Activated T-helper 1 cell treated with anti-CD3 and anti-CD28 coated beads, Interleukin-2, amount 50 U/mL, for 16 hours (primary cell): ENCODE data around the gene PGAM5.
A peak's percentile ranks its signal among the peaks of the same experiment; 100 is the strongest.
"Not testable (repeated sequence)": the region's sequence is repeated elsewhere in the genome, so short reads cannot be mapped to it uniquely, and the experiment has no call there.

Source experiments
- DNase-seq, 2 donors: peaks; one replicate each; pipeline ENCODE4 v3.0.0-alpha.2; 2020; ENCODE audit warnings: low read depth in 1 of 2, low spot score in 1 of 2

PGAM5 gene

DNA sequence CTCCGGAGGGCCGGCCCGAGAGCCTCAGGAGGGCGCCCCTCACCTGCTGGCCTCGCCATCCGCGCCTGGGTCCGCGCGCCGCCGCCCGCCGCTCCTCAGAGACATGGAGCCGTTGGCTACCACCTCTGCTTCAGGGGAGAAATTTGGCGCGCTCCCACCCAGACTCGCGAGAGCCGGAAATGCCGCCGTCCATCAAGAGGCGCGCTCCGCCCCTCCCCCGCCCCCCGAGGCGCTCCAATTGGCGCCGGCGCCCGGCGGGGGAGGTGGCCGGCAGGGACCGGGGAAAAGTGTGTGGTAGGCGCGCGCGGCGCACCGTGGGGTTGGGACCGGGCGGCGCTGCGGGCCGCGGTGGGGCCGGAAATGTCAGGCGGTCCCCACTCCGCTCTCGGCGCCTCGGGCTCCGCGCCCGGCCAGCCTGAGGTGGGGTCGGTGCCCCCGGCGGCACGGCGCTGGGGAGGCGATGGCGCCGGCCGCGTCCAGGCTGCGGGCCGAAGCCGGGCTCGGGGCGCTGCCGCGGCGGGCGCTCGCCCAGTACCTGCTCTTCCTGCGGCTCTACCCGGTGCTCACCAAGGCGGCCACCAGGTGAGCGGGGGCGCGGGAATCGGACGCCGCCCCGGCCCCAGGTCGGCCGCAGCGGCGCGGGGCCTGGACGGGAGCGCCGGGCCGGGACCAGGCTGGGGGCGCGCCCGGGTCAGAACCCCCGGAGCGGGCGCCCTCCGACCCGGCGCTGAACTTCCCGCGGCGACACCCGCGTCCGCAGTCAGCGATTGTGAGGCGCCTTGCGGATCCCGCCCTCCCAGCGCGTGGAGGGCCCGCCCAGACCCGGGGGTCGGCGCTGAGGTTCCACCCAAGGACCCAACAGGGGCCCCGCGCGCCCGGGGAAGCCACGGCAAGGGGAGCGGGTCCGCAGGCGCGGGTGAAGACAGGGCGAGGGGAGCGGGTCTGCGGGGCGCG is 23.2 kb upstream of the PGAM5 start, which contains the start of the genes POLE and PXMP2:
Gene POLE, minus strand, starts transcription at position 132 of the 954 bp plus-strand sequence. Its CDS starts 27 bp downstream, at position 105.
Gene PXMP2, plus strand, starts transcription at position 377 of the 954 bp plus-strand sequence. Its CDS starts 84 bp downstream, at position 461.
- DNase-seq: peak; percentile 88 to 92

DNA sequence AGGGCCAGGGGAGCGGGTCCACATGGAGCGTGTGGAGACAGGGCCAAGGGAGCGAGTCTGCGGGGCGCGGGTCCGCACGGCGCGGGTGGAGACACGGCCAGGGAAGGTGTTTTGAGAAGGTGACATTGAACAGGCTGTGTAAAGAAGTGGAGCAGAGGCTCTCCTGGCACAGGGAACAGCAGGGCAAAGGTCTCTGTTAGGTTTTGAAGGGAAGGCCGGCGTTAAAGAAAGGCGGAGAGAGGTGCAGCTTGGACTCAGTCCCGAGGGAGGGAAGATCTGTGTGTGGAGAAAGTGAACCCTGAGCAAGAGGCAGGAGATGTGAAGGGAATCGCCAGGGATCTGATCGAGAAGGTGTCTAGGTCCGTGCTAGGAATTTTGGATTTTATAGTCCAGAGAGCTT is 21.4 kb upstream of the PGAM5 start:
- no peak for DNase-seq

DNA sequence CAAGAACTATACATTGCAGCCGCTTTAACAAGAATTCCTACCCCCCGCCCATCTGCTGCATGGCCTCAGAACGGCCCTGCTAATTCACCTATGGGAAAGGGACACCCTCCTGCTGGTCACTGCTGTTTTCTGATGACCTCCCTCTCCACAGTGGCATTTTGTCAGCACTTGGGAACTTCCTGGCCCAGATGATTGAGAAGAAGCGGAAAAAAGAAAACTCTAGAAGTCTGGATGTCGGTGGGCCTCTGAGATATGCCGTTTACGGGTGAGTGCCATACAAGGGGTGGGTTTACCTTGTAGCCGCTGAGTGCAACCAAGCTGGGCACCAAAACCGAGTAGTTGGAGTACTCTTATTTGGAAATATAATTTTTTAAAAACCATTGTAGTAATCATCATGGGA is 20.5 kb upstream of the PGAM5 start:
- DNase-seq: no peak

DNA sequence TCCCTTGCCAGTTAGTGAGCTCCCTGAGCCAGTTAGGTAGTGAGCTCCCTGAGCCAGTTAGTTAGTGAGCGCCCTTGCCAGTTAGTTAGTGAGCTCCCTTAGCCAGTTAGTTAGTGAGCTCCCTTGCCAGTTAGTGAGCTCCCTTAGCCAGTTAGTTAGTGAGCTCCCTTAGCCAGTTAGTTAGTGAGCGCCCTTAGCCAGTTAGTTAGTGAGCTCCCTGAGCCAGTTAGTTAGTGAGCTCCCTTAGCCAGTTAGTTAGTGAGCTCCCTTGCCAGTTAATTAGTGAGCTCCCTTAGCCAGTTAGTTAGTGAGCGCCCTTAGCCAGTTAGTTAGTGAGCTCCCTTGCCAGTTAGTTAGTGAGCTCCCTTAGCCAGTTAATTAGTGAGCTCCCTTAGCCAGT is 18.6 kb upstream of the PGAM5 start:
- DNase-seq: not testable (repeated sequence)

DNA sequence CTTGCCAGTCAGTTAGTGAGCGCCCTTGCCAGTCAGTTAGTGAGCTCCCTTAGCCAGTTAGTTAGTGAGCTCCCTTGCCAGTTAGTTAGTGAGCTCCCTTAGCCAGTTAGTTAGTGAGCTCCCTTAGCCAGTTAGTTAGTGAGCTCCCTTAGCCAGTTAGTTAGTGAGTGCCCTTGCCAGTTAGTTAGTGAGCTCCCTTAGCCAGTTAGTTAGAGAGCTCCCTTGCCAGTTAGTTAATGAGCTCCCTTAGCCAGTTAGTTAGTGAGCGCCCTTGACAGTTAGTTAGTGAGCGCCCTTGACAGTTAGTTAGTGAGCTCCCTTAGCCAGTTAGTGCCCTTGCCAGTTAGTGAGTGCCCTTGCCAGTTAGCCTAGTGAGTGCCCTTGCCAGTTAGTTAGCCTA is 15.8 kb upstream of the PGAM5 start:
- DNase-seq: not testable (repeated sequence)

DNA sequence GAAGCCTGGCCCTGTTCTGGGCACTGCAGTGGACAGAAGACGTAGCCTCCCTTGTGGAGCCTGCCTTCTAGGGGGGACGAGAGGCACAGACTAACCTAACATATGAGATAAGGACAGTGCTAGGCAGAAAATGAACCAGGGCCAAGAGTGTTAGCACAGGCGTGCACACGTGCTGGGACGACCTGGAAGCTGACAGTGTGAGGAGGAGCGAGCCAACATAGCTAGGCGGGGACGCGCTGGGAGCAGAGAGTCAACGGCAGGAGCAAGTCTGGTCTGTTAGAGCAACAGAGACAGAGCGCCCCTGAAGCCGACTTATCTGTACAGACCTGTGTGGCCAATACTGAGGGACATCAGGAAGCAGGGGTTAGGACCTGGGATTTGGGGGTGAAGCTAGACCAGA is 15.2 kb upstream of the PGAM5 start:
- DNase-seq: no peak

DNA sequence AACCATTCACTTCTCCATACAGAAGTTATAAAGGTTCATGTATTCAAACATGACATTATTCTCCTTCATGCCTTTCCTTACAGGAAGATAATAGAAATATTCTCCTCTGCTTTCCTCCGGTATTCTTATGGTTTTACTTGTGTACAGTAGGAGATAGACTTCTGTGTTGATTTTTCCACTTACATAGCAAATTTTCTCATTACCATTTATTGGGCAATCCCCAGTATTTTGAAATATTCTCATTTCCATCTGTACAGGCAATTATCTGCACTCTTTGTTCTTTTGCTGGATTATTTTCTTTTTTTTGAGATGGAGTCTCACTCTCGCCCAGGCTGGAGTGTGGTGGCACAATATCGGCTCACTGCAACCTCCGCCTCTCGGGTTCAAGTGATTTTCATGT is 12.3 kb upstream of the PGAM5 start:
- no peak for DNase-seq

DNA sequence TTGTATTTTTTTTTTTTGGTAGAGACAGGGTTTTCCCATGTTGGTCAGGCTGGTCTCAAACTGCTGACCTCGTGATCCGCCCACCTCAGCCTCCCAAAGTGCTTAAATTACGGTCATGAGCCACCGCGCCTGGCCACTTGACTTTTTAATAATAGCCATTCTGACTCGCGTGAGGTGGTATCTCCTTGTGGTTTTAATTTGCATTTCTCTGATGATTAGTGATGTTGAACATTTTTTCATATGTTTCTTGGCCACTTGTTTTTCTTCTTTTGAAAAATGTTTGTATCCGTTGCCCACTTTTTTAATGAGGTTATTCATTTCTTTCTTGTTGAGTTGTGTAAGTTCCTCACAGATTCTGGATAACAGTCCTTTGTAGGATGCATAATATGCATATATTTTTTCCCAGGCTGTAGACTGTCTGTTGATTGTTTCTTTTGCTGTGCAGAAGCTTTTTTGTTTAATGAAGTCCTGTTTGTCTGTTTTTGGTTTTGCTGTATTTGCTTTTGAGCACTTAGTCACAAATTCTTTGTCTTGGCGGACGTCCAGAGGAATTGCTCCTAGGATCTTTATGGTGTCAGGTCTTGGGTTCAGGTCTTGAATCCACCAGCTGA is 10.3 kb upstream of the PGAM5 start:
- no peak for DNase-seq

DNA sequence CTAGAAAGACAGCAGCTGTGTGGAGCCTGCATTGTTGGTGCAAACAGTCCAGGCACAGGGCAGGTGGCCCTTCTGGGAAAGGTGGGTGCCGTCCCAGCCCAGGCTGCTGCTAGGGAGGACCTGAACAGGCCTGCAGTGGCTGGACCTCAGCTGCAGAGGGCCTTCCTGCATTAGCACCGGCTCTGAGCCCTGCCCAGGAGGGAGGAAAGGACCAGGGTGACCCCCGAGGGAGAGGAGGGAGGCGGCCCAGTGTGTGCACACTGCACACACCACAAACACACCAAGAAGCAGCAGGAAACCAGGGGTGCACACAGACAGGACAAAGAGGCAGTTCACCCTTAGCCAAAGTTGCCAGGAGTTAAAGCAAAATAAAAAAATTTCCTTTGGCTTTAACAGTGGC is 8.0 kb upstream of the PGAM5 start:
- DNase-seq: no peak

DNA sequence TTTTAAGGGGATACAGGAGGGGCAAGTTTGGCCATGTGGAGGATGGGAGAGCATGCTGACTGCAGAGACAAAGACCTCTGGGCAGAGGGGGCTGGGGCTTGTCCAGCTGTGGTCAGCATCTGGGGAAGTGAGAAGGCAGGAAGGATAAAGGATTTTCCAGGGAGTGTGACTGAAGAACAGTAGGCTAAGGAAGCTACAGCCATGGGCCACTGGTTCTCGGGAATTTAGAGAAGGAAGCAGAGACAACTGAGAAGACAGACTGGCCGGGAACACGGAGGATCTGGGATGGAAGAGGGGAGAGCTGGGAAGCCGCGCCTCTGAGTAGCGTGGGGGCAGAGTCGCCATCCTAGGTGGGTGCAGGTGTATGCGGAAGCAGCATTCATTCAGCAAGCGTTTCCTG is 7.0 kb upstream of the PGAM5 start:
- no peak for DNase-seq

DNA sequence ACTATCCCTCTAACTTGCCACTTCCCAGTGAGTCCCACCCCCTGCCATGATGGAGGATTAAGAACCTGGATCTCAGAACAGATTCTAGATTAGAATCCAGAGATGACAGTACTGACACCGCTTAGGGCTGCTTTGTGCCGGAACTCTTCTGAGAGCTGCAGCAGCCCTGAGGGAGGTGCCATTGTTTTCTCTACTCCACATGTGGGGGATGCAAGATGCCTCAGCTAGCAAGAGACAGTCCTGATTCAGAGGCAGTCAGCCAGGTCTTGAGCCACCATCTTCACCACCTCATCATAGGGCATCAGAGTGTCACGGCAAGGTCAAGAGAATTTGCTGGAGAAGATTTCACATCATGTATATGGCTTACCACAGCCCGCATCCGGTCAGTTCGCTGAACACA is 3.4 kb upstream of the PGAM5 start:
- DNase-seq: no peak

DNA sequence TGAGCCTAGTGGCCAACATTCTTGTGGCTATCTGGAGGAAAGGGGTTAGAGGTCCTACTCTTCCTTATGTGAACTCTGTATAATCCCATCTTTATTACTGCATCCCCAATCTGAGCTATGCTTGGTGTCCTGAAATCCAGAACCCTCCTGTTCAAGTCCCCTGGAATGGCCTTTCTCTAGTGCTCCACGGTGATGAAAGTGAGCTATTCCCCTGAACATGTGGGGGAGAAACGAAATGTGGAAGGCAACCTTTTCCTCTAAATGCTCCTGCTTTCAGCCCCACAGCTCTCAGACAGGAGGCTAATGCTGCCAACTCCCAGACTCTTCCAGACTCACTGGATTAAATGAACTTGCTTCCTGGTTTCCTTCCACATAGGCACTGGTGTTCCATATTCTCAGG is 2.5 kb upstream of the PGAM5 start:
- no peak for DNase-seq

DNA sequence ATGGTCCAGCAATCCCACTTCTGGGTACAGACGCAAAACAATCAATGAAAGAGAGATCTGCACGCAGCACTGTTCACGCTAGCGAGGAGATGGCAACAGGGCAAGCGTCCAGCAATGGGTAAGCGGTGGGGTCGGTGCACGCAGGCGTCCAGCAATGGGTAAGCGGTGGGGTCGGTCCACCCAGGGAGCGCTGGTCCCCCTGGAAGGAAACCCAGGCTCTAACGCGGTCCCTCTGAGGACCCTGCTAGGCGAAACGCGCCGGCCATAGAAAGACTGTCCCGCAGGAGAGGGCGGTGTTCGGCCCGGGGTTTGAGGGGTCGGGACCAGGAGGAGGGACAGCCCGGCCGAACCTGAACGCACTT is 618 bp upstream of the PGAM5 start:
- no peak for DNase-seq

DNA sequence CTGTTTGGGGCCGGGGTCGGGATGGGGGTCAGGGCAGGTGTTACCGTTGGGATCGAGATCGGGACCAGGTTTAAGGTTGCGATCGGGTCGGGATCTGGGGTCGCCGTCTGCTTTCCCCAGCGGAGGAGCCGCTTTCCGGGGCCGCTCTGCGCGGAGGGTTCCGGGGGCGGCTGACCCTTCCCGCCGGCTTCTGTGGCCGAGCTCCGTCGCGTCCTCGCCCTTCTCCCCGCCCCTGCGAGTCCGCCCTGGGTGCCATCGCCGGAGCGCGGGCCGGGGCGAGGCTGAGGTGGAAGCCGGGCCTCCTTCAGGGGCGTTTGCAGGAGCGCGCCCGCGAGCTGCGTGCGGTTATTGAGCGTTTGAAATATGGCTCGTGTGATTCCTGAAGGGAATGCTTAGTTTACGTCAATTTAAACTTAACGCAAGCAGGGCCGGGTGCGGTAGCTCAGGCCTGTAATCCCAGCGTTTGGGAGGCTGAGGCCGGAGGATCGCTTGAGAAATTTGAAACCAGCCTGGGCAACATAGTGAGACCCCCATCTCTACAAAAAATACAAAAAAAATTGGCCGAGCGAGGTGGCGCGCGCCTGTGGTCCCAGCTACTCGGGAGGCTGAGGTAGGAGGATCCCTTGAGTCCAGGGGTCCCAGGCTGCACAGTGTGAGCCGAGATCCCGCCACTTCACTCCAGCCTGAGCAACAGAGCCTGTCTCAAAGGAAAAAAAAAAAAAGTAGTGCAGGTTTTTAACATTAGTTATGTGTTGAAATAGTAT is 620 bp downstream of the PGAM5 start:
- DNase-seq: no peak

DNA sequence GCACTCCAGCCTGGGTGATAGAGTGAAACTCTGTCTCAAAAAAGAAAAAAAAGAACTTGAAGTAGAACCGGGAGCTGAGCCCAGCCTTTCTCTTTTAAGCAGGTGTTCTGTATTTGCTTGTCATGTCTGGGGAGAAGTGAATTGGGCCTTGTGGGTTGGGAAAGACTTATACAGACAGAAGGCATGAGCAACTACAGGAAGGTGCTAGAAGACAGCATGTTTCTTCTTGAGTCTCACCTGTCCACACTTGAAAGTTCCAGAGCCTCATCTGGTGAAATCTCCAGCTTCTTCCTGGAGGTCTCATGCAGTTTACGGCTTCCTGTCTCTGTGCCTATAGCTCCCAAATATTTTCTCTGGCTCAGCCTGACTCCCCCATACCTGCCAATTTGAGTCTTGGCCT is 2.5 kb downstream of the PGAM5 start:
- DNase-seq: no peak

DNA sequence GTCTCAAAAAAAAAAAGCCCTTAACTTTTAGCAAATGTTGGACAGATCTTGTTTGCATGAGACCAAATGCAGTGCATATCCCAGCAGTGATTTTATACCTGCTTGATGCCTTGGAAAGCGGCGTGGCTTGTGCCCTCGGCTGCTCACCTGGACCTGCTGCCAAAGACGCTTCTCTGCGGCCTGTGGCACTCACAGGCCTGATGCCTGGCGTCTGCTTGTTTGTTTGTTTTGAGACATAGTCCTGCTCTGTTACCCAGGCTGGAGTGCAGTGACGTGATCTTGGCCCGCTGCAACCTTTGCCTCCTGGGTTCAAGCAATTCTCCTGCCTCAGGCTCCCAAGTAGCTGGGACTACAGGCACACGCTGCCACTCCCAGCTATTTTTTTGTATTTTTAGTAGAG is 5.2 kb downstream of the PGAM5 start:
- no peak for DNase-seq

DNA sequence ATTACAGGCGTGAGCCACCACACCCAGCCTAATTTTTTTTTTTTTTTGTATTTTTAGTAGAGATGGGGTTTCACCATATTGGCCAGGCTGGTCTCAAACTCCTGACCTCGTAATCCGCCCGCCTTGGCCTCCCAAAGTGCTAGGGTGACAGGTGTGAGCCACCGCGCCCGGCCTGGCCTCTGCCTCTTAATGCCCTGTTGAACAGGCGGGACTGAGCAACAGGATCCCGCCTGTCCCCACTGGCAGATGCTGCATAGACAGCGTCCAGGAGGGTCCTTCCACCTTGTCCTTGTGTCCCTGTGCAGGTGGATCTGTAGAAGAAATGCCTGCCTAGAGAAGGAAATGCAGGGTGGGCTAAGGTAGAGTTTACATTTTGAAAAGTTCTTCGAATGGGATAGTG is 5.7 kb downstream of the PGAM5 start:
- no peak for DNase-seq

DNA sequence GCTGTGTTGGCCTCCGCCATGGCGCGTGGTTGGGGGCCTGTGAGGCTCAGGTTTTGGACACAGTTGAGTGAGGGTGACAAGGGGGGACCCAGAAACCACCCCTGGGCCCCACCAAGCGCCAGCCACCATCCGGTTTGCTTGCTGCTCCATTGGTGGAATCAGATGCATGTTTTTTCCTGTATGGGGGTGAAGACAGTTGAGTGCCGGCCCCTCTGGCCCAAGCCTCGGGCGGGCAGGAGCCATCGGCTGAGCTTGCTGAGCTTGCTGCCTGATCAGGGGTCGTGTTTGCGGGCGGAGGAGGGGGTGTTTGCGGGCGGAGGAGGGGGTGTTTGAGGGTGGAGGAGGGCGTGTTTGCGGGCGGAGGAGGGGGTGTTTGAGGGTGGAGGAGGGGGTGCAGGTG is 6.4 kb downstream of the PGAM5 start:
- DNase-seq: no peak

DNA sequence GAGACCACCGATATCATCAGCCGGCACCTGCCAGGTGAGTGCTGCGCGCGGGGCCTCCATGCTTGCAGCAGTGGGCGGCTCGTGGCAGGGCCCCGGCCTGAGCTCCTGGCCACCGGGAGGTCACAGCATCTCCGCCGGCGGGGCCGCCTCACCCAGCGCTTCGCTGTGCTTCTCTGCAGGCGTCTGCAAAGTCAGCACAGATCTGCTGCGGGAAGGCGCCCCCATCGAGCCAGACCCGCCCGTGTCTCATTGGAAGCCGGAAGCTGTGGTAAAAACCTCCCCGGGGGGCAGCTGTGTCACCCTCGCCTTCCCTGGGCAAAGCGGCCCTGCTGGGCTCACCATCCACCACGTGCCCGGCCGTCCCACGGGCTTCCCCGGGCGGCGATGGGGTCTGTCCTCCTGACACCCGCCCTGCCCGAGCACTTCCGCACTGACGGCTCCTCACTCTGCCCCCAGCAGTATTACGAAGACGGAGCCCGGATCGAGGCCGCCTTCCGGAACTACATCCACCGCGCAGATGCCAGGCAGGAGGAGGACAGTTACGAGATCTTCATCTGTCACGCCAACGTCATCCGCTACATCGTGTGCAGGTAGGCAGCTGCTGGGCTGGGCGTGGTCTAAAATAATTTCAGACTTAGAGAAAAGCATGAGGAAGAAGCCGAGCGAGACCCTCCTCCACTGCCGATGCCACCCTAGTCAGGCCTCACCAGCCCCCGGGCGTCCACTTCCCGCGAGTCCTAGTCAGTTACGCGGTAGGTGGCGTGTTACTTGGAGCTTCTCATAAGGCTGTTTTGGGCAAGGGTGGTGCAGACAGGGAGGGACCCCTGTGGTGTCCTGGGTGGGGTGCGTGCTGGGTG is 7.1 kb downstream of the PGAM5 start:
- DNase-seq: no peak

DNA sequence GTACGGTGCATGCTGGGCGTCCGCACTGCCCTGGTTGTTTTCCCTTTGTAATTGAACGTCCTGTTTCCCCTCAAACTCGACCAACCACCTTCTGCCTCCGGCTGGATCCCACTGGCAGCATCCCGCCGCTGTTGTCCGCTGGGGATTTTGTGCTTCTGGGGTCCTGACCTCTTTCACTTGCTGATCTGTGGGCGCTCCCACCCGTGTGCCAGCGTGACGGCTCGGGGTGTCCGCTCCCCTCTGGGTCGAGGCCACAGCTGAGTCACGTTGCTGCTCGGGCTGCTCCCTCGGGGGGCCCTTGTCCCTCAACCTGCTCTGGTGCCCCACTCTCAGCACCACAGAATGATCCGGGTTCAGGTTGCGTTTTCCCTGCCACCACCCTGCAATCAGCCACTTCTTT is 8.0 kb downstream of the PGAM5 start:
- DNase-seq: no peak
